NCI-H1930 (cell line): ENCODE data around the gene SPEF2.

Source experiments
- DNase-seq, 2 experiments: peaks; one replicate each; lab custom pipeline; 2025; lab: John Stamatoyannopoulos, UW

Gene SPEF2

GRCh38 chr5:35785601-35786085, 168.0 kb downstream of the SPEF2 start:
- no peak for DNase-seq

GRCh38 chr5:35788724-35789123, 171.1 kb downstream of the SPEF2 start:
- no peak for DNase-seq

GRCh38 chr5:35789732-35790456, 172.2 kb downstream of the SPEF2 start:
- no peak for DNase-seq

- DNase-seq: no peak
Measured at GRCh38 chr5:35790457-35790822, 172.8 kb downstream of the SPEF2 start.

GRCh38 chr5:35794328-35794619, 176.6 kb downstream of the SPEF2 start:
- no peak for DNase-seq

GRCh38 chr5:35794684-35795375, 177.2 kb downstream of the SPEF2 start:
- DNase-seq: no peak

- no peak for DNase-seq
Measured at GRCh38 chr5:35799181-35799580, 181.5 kb downstream of the SPEF2 start.

- DNase-seq: no peak
Measured at GRCh38 chr5:35799753-35800152, 182.1 kb downstream of the SPEF2 start.

- DNase-seq: no peak
Measured at GRCh38 chr5:35803191-35803651, 185.6 kb downstream of the SPEF2 start.

GRCh38 chr5:35804201-35804653, 186.6 kb downstream of the SPEF2 start:
- no peak for DNase-seq

GRCh38 chr5:35804841-35805240, 187.2 kb downstream of the SPEF2 start:
- DNase-seq: no peak

- no peak for DNase-seq
Measured at GRCh38 chr5:35810601-35811000, 192.9 kb downstream of the SPEF2 start.

GRCh38 chr5:35811108-35811741, 193.6 kb downstream of the SPEF2 start:
- no peak for DNase-seq

GRCh38 chr5:35813521-35813920, 195.9 kb downstream of the SPEF2 start:
- no peak for DNase-seq

GRCh38 chr5:35815089-35815936, 197.7 kb downstream of the SPEF2 start:
- DNase-seq: peak; percentile 18 to 21

- no peak for DNase-seq
Measured at GRCh38 chr5:35816881-35817521, 199.3 kb downstream of the SPEF2 start.

- DNase-seq: no peak
Measured at GRCh38 chr5:35819026-35819425, 201.4 kb downstream of the SPEF2 start.

GRCh38 chr5:35819668-35820067, 202.0 kb downstream of the SPEF2 start:
- no peak for DNase-seq

GRCh38 chr5:35820735-35821134, 203.1 kb downstream of the SPEF2 start:
- no peak for DNase-seq

GRCh38 chr5:35821513-35821912, 203.8 kb downstream of the SPEF2 start:
- no peak for DNase-seq

GRCh38 chr5:35822511-35822910, 204.8 kb downstream of the SPEF2 start:
- DNase-seq: no peak
